H1 (cell line): ENCODE measurements around the gene UBXN4.

Source experiments
- CREB1 ChIP-seq: IDR thresholded peaks from 2 replicates; pipeline ENCODE4 v1.6.1; 2012; ENCODE audit warnings: inconsistent platforms
- CTCF ChIP-seq, 3 experiments: IDR thresholded peaks; 1 replicate in 2 of 3; 2 replicates in 1 of 3; pipeline versions ENCODE4 v1.5.1 to v1.6.1; 2011; ENCODE audit warnings: low read length in 3 of 3, mild to moderate bottlenecking in 3 of 3, inconsistent platforms in 2 of 3, low read depth in 1 of 3, moderate library complexity in 1 of 3; ENCODE audit not compliant: insufficient read depth in 1 of 3; ENCODE audit errors: control extremely low read depth in 1 of 3
- EGR1 ChIP-seq: IDR thresholded peaks from 2 replicates; pipeline ENCODE4 v1.6.1; 2011; ENCODE audit warnings: low read depth, low read length, borderline replicate concordance
- GTF2F1 ChIP-seq: IDR thresholded peaks from 2 replicates; pipeline ENCODE4 v1.6.1; 2012; ENCODE audit warnings: low read depth, low read length, improper control_type of control experiment, borderline replicate concordance
- HDAC2 ChIP-seq, 2 experiments: fragments of 300-600 bp in 1 of 2; sonication (generic) in 1 of 2; IDR thresholded peaks; 2 replicates each; pipeline ENCODE4 v1.6.1; 2011 to 2012; ENCODE audit warnings: low read depth in 2 of 2, low read length in 2 of 2, mild to moderate bottlenecking in 2 of 2, moderate library complexity in 2 of 2, borderline replicate concordance in 1 of 2, inconsistent platforms in 1 of 2
- JUND ChIP-seq: IDR thresholded peaks from 2 replicates; pipeline ENCODE4 v1.6.1; 2011; ENCODE audit warnings: mild to moderate bottlenecking, improper control_type of control experiment, low read length
- KDM5A ChIP-seq: fragments of 200-600 bp; IDR thresholded peaks from 2 replicates; pipeline ENCODE4 v1.7.1; 2012; ENCODE audit warnings: mild to moderate bottlenecking, low read length, inconsistent platforms, mixed read lengths
- PHF8 ChIP-seq: fragments of 200-600 bp; sonication (generic); conservative IDR thresholded peaks from 2 replicates; pipeline ENCODE4 v1.7.1; 2012; ENCODE audit warnings: low read depth, mild to moderate bottlenecking, inconsistent platforms, low read length, moderate library complexity
- POLR2A ChIP-seq, 2 experiments: IDR thresholded peaks; 1 replicate in 1 of 2; 2 replicates in 1 of 2; pipeline ENCODE4 v1.6.1; 2011; ENCODE audit warnings: low read depth in 2 of 2, low read length in 2 of 2, mild to moderate bottlenecking in 2 of 2; ENCODE audit errors: control extremely low read depth in 1 of 2
- POLR2AphosphoS5 ChIP-seq: IDR thresholded peaks from 2 replicates; pipeline ENCODE4 v1.6.1; 2011; ENCODE audit warnings: low read depth, low read length
- SUZ12 ChIP-seq: fragments of 200-600 bp; sonication (generic); IDR thresholded peaks from 2 replicates; pipeline ENCODE4 v1.6.1; 2012; ENCODE audit warnings: mild to moderate bottlenecking, inconsistent platforms, low read length, moderate library complexity, mixed read lengths

GRCh38 chr2:135703300-135703699 is 38.4 kb upstream of the UBXN4 start:
- TF ChIP-seq JUND (no peak), POLR2AphosphoS5 (no peak), CTCF (IDR thresholded peaks at IDR 0.05; ENCODE audit: control extremely low read depth in 1 of 3, insufficient read depth in 1 of 3, low read depth in 1 of 3, low read length in 3 of 3) (no peak), GTF2F1 (no peak), EGR1 (no peak), POLR2A (IDR thresholded peaks at IDR 0.05; ENCODE audit: control extremely low read depth in 1 of 2, low read depth in 2 of 2, low read length in 2 of 2) (no peak), KDM5A (no peak), SUZ12 (no peak), PHF8 (no peak), CREB1 (no peak), HDAC2 (IDR thresholded peaks at IDR 0.05; ENCODE audit: borderline replicate concordance in 1 of 2, low read depth in 2 of 2, low read length in 2 of 2) (no peak)
